OCI-LY3 (cell line): Measurements from ENCODE around the gene CRISP2.
"Not testable (repeated sequence)": the region's sequence is repeated elsewhere in the genome, so short reads cannot be mapped to it uniquely, and the experiment has no call there.

Source experiments
- H2AFZ ChIP-seq: fragments of 200-600, 300-600 bp; shearing (Covaris generic); 2 replicates; pipeline ENCODE4 v1.6.0; 2014; ENCODE audit warnings: antibody characterized with exemption, low read depth, low read length
- H3K27ac ChIP-seq: fragments of 200-600, 300-600 bp; sonication (generic); 2 replicates; pipeline ENCODE4 v1.5.1; 2014; ENCODE audit warnings: mild to moderate bottlenecking, low read length, moderate library complexity, mixed read lengths
- H3K27me3 ChIP-seq: fragments of 200-600, 300-600 bp; sonication (generic); 2 replicates; pipeline ENCODE4 v1.6.1; 2014; ENCODE audit warnings: low read depth, low read length, mixed read lengths
- H3K36me3 ChIP-seq: fragments of 200-600, 300-600 bp; sonication (generic); replicated peaks from 2 replicates; pipeline ENCODE3; 2014; ENCODE audit warnings: low read depth, low read length, mixed read lengths
- H3K4me1 ChIP-seq: fragments of 300-600, 200-600 bp; sonication (generic); 2 replicates; pipeline ENCODE4 v1.6.1; 2014; ENCODE audit warnings: low read length, mixed read lengths
- H3K4me2 ChIP-seq: fragments of 200-600, 300-600 bp; sonication (generic); 2 replicates; pipeline ENCODE4 v1.6.1; 2014; ENCODE audit warnings: low read length, mixed read lengths
- H3K4me3 ChIP-seq: fragments of 300-600, 200-600 bp; sonication (generic); 2 replicates; pipeline ENCODE4 v1.5.1; 2014; ENCODE audit warnings: antibody characterized with exemption, mild to moderate bottlenecking, low read length, moderate library complexity
- H3K79me2 ChIP-seq: fragments of 300-600, 200-600 bp; shearing (Covaris generic); 2 replicates; pipeline ENCODE4 v1.6.1; 2014; ENCODE audit warnings: mild to moderate bottlenecking, low read length, mixed read lengths
- H3K9ac ChIP-seq: fragments of 300-600, 200-600 bp; shearing (Covaris generic); 2 replicates; pipeline ENCODE4 v1.6.0; 2014; ENCODE audit warnings: mild to moderate bottlenecking, low read length, moderate library complexity
- H3K9me3 ChIP-seq: fragments of 200-600, 300-600 bp; shearing (Covaris generic); 2 replicates; pipeline ENCODE4 v1.6.1; 2014; ENCODE audit warnings: low read length, mixed read lengths; ENCODE audit not compliant: insufficient read depth
- H4K20me1 ChIP-seq: fragments of 200-600, 300-600 bp; sonication (generic); 2 replicates; pipeline ENCODE4 v1.6.1; 2016; ENCODE audit warnings: low read length, mixed read lengths; ENCODE audit not compliant: insufficient read depth
- EZH2phosphoT487 ChIP-seq: fragments of 200-600 bp; shearing (Covaris generic); IDR thresholded peaks from 2 replicates; pipeline ENCODE4 v1.6.1; 2018; ENCODE audit warnings: antibody characterized with exemption, mixed run types, low read depth
- TF ChIP-seq, protein P1 (sequence below): fragments of 200-600, 300-600 bp; sonication (generic); IDR thresholded peaks from 2 replicates; pipeline ENCODE4 v1.5.1; 2014; ENCODE audit warnings: antibody characterized with exemption, low read length, low read depth

Gene CRISP2

DNA sequence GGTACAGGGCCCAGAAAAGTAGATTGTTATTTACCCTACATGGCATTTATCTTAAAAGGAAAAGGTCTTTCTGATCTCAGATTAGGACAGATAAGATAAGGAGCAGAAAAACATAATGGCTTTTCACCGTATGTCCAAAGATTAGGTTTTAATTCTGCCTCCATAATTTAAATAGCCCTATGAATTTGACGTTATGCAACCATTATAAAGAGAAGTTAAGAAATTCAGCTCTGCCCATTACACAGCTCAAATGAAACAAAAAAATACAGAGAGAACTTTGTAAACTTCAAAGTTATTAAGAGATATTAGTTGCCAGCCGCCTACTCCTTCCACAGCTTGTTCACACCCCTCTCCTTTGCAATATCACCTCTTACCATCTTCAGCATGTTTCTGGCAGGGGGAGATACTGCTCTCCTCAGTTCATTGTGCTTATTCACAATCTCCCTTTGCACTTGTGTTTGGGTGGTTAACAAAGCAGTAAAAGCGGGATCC lies 22.7 kb upstream of the CRISP2 start:
- Histone ChIP-seq H3K4me3 (no peak overlapping the region), H3K36me3 (no peaks in the 10 kb centered on the region), H4K20me1 (no peaks in the 10 kb centered on the region), H3K4me2 (no peak overlapping the region), H2AFZ (no peak overlapping the region), H3K9ac (no peak overlapping the region), H3K4me1 (no peaks in the 10 kb centered on the region), H3K9me3 (no peaks in the 10 kb centered on the region), H3K27ac (no peak overlapping the region), H3K79me2 (no peaks in the 10 kb centered on the region), H3K27me3 (no peaks in the 10 kb centered on the region)
- TF ChIP-seq, protein P1, sequence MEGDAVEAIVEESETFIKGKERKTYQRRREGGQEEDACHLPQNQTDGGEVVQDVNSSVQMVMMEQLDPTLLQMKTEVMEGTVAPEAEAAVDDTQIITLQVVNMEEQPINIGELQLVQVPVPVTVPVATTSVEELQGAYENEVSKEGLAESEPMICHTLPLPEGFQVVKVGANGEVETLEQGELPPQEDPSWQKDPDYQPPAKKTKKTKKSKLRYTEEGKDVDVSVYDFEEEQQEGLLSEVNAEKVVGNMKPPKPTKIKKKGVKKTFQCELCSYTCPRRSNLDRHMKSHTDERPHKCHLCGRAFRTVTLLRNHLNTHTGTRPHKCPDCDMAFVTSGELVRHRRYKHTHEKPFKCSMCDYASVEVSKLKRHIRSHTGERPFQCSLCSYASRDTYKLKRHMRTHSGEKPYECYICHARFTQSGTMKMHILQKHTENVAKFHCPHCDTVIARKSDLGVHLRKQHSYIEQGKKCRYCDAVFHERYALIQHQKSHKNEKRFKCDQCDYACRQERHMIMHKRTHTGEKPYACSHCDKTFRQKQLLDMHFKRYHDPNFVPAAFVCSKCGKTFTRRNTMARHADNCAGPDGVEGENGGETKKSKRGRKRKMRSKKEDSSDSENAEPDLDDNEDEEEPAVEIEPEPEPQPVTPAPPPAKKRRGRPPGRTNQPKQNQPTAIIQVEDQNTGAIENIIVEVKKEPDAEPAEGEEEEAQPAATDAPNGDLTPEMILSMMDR = no peak
- TF ChIP-seq EZH2phosphoT487 = no peak

DNA sequence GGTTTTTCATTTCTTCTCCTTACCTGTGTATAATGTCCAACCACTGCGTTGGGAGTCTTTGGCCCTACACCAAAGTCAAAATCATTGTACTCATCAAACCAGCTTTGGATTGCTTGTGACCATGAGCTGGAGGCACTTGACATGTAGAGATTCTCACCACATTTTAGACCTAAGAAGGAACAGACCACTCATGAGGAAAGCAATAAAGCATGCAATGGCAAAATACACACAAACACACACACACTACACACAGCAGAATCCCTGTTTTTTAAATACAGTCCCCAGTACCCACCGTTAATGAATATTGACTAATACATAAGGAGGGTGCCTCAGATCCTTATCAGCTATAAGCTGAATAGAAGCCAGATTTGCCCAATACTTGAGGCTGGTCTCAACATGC lies 20.3 kb upstream of the CRISP2 start:
- H3K27ac ChIP-seq = no peak overlapping the region
- H3K27me3 ChIP-seq = no peaks in the 10 kb centered on the region
- H3K9ac ChIP-seq = no peak overlapping the region
- H3K36me3 ChIP-seq = no peaks in the 10 kb centered on the region
- H3K79me2 ChIP-seq = no peaks in the 10 kb centered on the region
- H3K4me3 ChIP-seq = no peak overlapping the region
- no peaks in the 10 kb centered on the region for H3K4me1 ChIP-seq
- H3K4me2 ChIP-seq = no peak overlapping the region
- TF ChIP-seq, protein P1 = no peak
- no peak for TF ChIP-seq EZH2phosphoT487
- H4K20me1 ChIP-seq = no peaks in the 10 kb centered on the region
- H2AFZ ChIP-seq = no peak overlapping the region
- no peaks in the 10 kb centered on the region for H3K9me3 ChIP-seq

DNA sequence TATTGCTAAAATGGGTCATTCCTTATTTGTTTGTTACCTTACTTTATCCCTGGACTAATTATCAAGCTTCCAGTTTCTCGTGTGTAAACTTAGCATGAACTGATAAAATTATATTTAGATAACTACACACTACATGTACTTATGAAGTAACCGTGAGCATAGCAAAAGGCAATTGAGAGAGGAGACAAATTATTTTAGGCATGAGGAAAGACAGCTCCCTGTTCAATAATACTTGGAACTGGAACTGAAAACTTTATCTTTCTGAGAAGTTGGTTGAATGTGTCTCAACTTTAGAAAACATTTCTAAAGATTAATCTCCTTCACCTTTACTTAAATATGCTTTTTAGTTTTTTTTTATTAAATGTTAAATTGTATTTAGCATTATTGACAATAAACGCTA lies 19.4 kb upstream of the CRISP2 start:
- Histone ChIP-seq H3K79me2 (no peaks in the 10 kb centered on the region), H3K27me3 (no peaks in the 10 kb centered on the region), H3K27ac (no peak overlapping the region), H4K20me1 (no peaks in the 10 kb centered on the region), H3K9ac (no peak overlapping the region), H3K9me3 (no peaks in the 10 kb centered on the region), H2AFZ (no peak overlapping the region), H3K4me1 (no peaks in the 10 kb centered on the region), H3K36me3 (no peaks in the 10 kb centered on the region), H3K4me2 (no peak overlapping the region), H3K4me3 (no peak overlapping the region)
- TF ChIP-seq, protein P1 = no peak
- no peak for TF ChIP-seq EZH2phosphoT487

DNA sequence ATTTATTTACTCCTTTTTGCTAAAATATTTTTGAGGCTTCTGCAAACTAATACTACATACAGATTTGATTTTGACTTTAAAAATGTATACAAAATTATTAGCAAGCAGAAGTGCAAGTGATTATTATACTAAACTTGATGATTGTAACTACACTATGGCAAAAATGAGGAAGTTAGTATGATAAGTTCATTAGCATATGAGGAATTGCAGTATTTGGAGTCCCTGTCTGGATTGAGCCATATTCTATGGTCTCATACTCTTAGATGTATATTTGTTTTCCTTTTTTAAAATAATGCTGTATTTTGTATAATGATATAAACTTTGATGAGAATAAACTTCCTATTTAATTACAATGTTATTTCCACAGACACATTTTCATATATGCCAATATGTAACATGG lies 16.9 kb upstream of the CRISP2 start:
- Histone ChIP-seq H3K79me2 (no peaks in the 10 kb centered on the region), H2AFZ (no peak overlapping the region), H3K4me2 (no peak overlapping the region), H3K9me3 (no peaks in the 10 kb centered on the region), H3K27me3 (no peaks in the 10 kb centered on the region), H3K27ac (no peak overlapping the region), H3K4me1 (no peaks in the 10 kb centered on the region), H3K4me3 (no peak overlapping the region), H3K36me3 (no peaks in the 10 kb centered on the region), H3K9ac (no peak overlapping the region), H4K20me1 (no peaks in the 10 kb centered on the region)
- TF ChIP-seq, protein P1 = no peak
- no peak for TF ChIP-seq EZH2phosphoT487

DNA sequence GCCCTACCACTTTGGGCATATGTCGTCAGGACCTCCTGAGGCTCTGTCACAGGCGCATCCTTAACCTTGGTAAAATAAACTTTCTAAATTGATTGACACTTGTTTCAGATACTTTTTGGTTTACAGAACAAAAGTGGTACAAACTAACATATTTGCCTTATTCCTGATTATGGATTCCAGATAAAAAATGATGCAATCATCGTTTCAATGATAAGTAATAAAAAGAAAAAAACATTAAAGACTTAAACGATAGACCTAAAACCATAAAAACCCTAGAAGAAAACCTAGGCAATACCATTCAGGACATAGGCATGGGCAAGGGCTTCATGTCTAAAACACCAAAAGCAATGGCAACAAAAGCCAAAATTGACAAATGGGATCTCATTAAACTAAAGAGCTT lies 10.6 kb upstream of the CRISP2 start:
- H3K36me3 ChIP-seq, H3K27me3 ChIP-seq: not testable (repeated sequence)

More for the DNA sequence above, 10.6 kb upstream of the CRISP2 start:
- peaks cover 12% of the 10 kb centered on the region; the same call in 1 of the 2 replicates for H3K9me3 ChIP-seq
- H3K4me3 ChIP-seq, H3K9ac ChIP-seq, H2AFZ ChIP-seq, H3K79me2 ChIP-seq, H3K4me1 ChIP-seq, H4K20me1 ChIP-seq, H3K4me2 ChIP-seq, H3K27ac ChIP-seq: not testable (repeated sequence)
